IPS-NIHi11 (cell line): ENCODE measurements around the gene PPARD.
A peak's percentile ranks its signal among the peaks of the same experiment; 100 is the strongest.

Experiments used
- DNase-seq: peaks from one replicate; pipeline ENCODE4 v3.0.0; 2012; ENCODE audit warnings: mixed read lengths, low spot score

Gene PPARD

DNA sequence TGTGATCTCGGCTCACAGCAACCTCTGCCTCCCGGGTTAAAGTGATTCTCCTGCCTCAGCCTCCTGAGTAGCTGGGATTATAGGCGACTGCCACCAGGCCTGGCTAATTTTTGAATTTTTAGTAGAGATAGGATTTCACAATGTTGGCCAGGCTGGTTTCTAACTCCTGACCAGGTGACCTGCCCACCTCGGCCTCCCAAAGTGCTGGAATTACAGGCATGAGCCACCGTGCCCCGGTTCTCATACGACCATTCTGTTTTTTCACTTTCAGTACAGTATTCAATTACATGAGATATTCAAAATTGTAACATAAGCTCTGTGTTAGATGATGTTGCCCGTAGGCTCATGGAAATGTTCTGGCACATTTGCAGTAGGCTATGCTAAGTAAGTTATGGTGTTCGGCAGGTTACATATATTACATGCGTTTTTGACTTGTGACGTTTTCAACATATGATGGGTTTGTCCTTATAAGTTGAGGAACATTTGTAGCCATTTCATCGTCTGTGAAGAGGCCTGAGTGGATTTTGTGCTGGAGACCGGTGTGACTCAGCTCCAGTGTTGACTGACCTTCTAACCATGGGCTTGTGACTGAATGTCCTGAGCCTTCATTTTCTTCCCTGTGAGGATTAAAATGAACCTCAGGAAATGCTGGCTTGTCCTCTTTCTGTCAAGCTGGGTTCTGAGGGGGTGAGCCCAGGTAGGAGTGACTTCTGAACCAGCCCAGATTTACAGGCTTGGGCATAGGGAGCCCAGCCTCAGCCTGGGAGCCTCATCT is 12.2 kb downstream of the PPARD start:
- no peak for DNase-seq

DNA sequence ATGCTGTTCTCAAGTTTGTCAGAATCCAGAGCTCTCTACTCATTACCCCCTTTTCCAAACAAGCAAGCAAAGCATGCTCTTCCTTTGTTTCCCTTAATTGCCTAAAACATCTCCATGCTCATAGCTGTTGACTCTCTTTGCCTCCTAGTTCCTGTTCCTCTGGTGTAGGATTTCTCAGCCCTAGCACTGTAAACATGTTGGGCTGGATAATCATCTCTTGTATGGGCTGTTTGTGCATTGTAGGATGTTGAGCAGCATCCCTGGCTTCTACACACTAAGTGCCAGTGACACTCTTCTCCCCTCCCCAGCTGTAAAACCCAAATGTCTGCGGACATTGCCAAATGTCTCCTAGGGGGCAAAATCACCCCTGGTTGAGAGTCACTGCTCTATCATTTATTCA is 14.0 kb downstream of the PPARD start:
- DNase-seq = no peak

DNA sequence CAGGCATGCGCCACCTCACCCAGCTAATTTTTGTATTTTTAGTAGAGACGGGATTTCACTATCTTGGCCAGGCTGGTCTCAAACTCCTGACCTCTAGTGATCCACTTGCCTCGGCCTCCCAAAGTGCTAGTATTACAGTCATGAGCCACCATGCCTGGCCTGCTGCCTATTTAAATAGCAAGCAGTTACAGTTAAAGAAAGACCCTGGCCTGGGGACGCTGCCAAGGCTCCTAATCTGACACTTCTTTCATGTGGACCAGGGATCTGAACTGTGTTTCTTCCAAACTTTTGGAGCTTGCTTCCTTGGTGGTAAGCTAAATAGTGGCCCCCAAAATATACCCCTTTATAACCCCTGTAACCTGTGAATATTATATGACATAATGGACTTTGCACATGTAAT is 15.3 kb downstream of the PPARD start:
- DNase-seq = no peak

DNA sequence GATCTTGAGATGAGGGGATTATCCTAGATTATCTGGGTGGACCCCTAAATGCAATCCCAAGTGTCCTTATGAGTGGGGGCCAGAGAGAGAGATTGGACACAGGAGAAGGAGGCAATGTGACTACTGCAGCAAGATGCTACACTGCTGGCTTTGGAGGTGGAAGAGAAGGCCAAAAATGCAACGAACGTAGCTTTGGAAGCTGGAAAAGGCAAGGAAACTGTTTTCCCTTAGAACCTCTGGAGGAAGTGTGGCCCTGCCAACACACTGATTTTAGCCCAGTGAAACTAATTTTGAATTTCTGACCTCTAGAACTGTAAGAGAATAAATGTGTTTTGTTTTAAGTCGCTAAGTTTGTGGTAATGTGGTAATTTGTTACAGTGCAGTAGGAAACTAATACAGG is 15.7 kb downstream of the PPARD start:
- no peak for DNase-seq

- DNase-seq = no peak
These were observed 17.0 kb downstream of the PPARD start for GRCh38 chr6:35359346-35359743.

DNA sequence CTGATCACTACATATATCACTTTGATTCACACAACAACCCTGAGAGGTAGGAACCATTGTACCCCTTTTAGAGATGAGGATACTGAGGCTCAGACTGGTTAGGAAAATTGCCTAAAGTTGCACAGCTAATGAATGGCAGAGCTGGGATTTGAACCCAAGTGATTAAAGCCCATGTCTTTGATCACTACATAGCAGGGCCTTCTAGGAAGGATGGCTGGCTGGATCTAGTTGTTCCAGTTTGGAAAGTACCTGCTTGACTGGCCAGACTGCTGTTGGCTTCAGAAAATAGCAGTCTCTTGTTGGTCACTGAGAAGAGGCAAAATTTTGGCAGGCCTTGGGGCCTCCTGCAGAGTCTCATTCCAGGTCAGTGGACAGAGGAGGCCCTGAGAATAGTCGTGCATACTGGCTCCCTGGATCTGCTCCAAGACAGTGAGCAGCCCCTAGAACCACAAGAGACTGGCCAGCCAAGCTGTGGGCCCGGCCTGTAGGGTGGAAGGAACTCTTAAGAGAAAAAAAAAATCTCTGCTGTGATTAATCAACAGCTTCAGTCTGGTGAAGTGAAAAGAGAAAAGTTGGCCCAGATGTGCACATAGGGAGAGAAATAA is 17.5 kb downstream of the PPARD start:
- DNase-seq = peak; percentile 42

- DNase-seq = peak; percentile 61
These were observed 18.2 kb downstream of the PPARD start for GRCh38 chr6:35360349-35361138.

- no peak for DNase-seq
These were observed 19.8 kb downstream of the PPARD start for GRCh38 chr6:35362200-35362599.

GRCh38 chr6:35363293-35363750 is 21.0 kb downstream of the PPARD start:
- DNase-seq = peak; percentile 56

DNA sequence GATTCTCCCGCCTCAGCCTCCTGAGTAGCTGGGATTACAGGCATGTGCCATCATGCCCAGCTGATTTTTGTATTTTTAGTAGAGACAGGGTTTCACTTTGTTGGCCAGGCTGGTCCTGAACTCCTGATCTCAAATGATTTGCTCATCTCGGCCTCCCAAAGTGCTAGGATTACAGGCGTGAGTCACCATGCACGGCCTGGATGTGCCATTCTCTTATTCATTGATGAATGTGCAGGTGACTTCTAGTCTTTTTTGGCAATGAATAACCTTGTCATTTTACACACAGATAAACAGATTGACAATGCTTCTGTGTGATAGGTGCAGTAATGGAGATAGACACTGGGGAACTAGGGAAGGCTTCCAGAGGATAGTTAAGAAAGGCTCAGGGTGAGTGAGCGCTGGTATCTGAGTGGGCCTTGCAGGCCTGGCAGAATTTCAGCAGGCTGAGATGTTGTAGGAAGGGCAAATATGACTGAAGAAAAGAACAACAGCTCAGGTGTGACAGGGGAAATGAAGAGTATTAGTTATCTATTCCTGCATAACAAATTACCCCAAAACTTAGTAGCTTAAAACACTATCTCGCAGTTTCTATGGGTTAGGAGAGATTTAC is 23.3 kb downstream of the PPARD start:
- no peak for DNase-seq

DNA sequence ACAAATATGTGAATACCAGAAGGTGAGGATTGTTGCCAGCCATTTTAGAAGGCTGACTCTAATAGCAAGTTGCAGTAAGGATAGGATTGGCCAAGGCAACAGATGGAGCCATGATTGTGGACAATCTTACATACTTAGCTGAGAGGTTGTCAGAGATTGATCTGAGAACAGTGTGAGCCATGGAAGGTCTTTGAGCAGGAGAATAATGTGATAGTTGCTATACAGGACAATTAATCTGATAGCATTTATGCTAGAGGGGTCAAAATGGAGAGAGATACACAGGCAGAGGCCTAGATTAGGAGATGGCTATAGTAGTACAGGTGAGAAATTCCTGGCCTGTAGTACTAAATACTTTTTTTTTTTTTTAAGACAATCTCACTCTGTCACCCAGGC is 23.8 kb downstream of the PPARD start:
- DNase-seq = no peak

- no peak for DNase-seq
These were observed 25.3 kb downstream of the PPARD start for GRCh38 chr6:35367646-35368037.

DNA sequence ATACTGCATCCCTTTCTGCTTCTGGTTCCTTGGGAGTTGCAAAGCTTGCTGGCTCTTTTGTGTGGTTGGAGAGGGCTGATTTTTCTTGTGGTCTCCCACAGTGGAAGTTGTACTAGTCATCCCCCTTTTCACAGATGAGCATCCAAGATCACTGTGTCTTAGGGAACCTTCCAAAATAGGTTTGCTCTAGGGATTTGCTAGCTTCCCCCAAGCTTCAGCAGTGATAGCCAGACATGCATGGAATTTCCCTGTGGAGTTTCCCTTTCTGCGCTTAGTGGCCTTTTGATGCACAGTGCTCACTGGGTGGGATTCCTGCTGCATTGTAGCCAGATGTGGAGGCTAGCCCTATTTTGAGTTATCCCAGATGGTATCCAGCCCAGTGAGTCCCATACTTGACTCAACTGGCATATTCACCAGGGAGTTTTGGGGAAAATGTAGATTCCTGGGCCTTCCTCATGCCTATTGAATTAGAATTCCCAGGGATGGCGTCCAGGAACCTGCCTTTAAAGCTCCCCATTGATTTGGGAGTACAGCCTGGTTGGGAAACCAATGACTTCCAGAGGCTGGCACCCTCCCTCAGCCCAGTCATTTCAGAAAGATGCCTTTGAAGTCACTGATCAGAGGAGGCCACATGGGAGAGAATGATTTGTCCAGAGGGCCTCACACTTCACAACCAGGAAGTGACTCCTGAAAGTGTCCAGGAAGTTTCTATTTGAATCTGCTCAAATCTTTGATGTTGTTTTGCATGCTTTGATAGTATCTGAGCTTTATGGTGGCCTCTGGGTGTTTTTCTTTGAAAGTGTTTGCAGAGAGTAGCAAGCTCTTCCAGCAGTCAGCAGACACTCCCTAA is 25.9 kb downstream of the PPARD start:
- no peak for DNase-seq

DNA sequence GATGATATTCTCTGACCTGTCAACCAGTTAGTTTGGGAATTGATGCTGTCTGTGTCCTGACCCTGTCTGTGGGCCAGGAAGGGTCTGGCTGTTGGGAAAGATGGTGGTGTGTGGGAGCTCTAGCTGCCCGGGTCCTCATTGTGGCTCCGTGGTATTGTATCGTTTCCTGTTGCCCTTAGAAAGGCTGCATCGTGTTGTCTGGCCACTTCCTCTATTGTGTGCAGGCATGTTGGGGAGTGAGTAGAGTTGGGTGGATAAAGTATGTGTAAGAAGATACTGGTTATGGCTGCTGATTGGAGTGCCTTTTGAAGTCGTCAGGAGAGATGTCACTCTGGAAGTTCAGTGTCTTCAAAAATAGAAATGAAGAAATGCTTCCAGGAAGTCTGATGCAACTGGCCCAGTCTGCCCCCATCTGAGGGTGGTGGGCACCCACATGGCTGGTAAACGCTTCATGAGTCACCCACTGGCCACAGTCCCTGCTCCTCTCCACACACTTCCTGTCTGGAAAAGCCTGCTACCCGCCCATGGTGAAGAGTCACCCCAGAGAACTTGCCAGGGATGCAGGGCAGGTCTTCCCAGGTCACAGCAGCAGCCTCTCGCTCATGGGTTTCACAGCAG is 27.9 kb downstream of the PPARD start:
- no peak for DNase-seq

DNA sequence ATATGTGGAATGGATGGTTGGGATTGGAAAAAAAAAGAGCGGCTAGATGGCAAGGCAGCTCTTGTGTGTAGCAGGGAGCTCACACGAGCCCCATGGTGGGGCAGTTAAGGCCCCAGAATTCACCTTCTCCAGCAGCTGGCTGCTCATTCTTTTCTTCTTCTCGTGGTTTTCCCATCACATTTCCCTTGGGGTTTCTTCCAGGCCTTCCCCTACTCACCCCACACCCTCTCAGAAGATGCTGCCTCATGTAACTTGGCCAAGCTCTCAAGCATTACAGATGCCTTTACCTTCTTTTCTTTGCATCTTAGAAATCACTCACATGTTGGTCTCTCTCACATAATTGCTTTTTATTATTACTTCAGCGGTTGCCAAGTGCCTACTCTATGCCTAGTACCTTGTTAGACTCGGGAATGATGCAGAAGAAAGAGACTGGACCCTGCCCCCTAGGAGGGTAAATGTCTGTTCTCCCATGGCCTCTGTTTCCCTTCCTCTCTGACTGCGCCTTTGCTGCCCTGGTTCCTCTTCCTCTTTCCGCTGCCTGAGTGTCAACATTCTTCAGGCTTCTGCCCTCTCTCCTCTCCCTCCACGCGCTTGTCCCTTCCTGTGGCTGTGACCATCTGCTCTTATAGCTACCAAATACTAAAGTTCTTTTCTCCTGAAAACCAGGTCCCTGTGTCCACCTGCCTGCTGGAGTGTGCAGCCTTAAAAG is 28.6 kb downstream of the PPARD start:
- DNase-seq = no peak

GRCh38 chr6:35371494-35372262 is 29.3 kb downstream of the PPARD start:
- no peak for DNase-seq

GRCh38 chr6:35372633-35373032 is 30.3 kb downstream of the PPARD start:
- no peak for DNase-seq

- no peak for DNase-seq
These were observed 33.9 kb downstream of the PPARD start for GRCh38 chr6:35376281-35376680.

GRCh38 chr6:35377002-35377401 is 34.6 kb downstream of the PPARD start:
- DNase-seq = no peak

- no peak for DNase-seq
These were observed 35.9 kb downstream of the PPARD start for GRCh38 chr6:35378261-35378660.
